ENCODE measurements around the gene CAPNS1. TPM values are rescaled to one million over a fixed set of nuclear protein-coding genes. Genes with fewer than 3 reads are reported as not detected.

Gene CAPNS1
- total RNA-seq, 2 experiments from 2014 or later: 167 to 177 TPM

DNA sequence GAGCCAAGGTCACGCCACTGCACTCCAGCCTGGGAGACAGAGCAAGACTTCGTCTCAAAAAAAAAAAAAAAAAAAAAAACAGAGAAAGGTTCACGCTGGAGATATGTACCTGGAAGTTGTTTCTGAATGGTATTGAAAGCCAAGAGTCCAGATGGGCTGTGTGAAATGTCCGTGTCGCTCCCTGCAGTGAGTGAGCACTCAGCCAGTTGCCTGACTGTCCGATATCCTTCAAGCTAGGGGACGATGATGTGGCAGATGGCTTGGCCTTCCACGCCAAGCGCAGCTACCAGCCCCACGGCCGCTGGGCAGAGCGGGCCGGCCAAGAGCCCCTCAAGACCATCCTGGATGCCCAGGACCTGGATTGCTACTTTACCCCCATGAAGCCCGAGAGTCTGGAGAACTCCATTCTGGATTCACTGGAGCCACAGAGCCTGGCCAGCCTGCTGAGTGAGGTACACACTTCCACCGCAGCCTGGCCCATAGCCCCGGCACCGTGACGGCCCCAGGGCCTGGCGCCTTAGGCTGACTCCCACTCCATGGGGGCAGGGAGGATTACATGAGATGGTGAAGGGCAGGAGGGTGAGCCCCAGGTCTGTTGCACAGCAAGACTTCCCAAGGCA is 40.6 kb upstream of the CAPNS1 start:
- POLR2A ChIA-PET: no interaction called here
- intact Hi-C loops (cut with DNase I, micrococcal nuclease): no loop called here
- H3K4me1 ChIP-seq (ENCODE audit: insufficient read depth, low read length): no peaks in the 10 kb centered on the region
- Mint-ChIP-seq H3K27me3 (no peaks in the 10 kb centered on the region), H3K9me3 (no peaks in the 10 kb centered on the region), H3K4me1 (ENCODE audit: low read depth) (no peaks in the 10 kb centered on the region), H3K4me3 (no peak overlapping the region), H3K27ac (no peak overlapping the region), H3K36me3 (ENCODE audit: low read depth) (no peaks in the 10 kb centered on the region)
- CTCF ChIA-PET: no interaction called here
- H3K27ac ChIP-seq (ENCODE audit: low read depth in 1 of 2, low read length in 2 of 2): no peak overlapping the region
- TF ChIP-seq, protein P1, sequence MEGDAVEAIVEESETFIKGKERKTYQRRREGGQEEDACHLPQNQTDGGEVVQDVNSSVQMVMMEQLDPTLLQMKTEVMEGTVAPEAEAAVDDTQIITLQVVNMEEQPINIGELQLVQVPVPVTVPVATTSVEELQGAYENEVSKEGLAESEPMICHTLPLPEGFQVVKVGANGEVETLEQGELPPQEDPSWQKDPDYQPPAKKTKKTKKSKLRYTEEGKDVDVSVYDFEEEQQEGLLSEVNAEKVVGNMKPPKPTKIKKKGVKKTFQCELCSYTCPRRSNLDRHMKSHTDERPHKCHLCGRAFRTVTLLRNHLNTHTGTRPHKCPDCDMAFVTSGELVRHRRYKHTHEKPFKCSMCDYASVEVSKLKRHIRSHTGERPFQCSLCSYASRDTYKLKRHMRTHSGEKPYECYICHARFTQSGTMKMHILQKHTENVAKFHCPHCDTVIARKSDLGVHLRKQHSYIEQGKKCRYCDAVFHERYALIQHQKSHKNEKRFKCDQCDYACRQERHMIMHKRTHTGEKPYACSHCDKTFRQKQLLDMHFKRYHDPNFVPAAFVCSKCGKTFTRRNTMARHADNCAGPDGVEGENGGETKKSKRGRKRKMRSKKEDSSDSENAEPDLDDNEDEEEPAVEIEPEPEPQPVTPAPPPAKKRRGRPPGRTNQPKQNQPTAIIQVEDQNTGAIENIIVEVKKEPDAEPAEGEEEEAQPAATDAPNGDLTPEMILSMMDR (IDR thresholded peaks at IDR 0.05): no peak
- H3K36me3 ChIP-seq (ENCODE audit: insufficient read depth, low read length): no peaks in the 10 kb centered on the region
- H3K27me3 ChIP-seq (ENCODE audit: control insufficient read depth in 1 of 2, insufficient read depth in 2 of 2, low read length in 2 of 2): no peaks in the 10 kb centered on the region
- H3K9me3 ChIP-seq (ENCODE audit: control insufficient read depth in 1 of 2, insufficient read depth in 1 of 2, low read length in 2 of 2): no peaks in the 10 kb centered on the region
- ATAC-seq (ENCODE audit: poor library complexity) (no peak), DNase-seq (no peak)
- H3K4me3 ChIP-seq (ENCODE audit: low read length): no peak overlapping the region

DNA sequence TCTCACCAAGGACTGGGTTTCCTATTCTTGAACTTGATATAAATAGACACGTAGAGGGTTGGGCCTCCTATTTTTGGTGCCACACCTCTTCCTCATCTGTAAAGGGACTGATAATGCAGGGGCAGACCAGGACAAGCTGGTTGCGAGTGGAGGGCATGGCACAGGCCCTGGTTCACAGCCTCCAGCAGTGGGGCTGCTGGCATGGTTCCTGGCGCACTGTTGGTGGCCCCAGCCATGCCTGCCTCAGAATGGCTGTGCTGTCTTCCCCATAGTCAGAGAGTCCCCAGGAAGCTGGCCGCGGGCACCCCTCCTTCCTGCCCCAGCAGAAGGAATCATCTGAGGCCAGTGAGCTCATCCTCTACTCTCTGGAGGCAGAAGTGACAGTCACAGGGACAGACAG is 39.4 kb upstream of the CAPNS1 start:
- TF ChIP-seq, protein P1 (IDR thresholded peaks at IDR 0.05): no peak
- ChIA-PET CTCF (no interaction called here), POLR2A (no interaction called here)
- H3K27me3 Mint-ChIP-seq: no peaks in the 10 kb centered on the region
- H3K27ac Mint-ChIP-seq: no peak overlapping the region
- intact Hi-C loops (cut with DNase I, micrococcal nuclease): no loop called here
- ATAC-seq (ENCODE audit: poor library complexity) (no peak), DNase-seq (no peak)
- H3K36me3 Mint-ChIP-seq (ENCODE audit: low read depth): no peaks in the 10 kb centered on the region
- H3K4me3 ChIP-seq (ENCODE audit: low read length): no peak overlapping the region
- no peak overlapping the region for H3K4me3 Mint-ChIP-seq
- H3K36me3 ChIP-seq (ENCODE audit: insufficient read depth, low read length): no peaks in the 10 kb centered on the region
- H3K4me1 ChIP-seq (ENCODE audit: insufficient read depth, low read length): no peaks in the 10 kb centered on the region
- no peaks in the 10 kb centered on the region for H3K9me3 Mint-ChIP-seq
- no peaks in the 10 kb centered on the region for H3K27me3 ChIP-seq (ENCODE audit: control insufficient read depth in 1 of 2, insufficient read depth in 2 of 2, low read length in 2 of 2)
- no peak overlapping the region for H3K27ac ChIP-seq (ENCODE audit: low read depth in 1 of 2, low read length in 2 of 2)
- no peaks in the 10 kb centered on the region for H3K9me3 ChIP-seq (ENCODE audit: control insufficient read depth in 1 of 2, insufficient read depth in 1 of 2, low read length in 2 of 2)
- no peaks in the 10 kb centered on the region for H3K4me1 Mint-ChIP-seq (ENCODE audit: low read depth)

DNA sequence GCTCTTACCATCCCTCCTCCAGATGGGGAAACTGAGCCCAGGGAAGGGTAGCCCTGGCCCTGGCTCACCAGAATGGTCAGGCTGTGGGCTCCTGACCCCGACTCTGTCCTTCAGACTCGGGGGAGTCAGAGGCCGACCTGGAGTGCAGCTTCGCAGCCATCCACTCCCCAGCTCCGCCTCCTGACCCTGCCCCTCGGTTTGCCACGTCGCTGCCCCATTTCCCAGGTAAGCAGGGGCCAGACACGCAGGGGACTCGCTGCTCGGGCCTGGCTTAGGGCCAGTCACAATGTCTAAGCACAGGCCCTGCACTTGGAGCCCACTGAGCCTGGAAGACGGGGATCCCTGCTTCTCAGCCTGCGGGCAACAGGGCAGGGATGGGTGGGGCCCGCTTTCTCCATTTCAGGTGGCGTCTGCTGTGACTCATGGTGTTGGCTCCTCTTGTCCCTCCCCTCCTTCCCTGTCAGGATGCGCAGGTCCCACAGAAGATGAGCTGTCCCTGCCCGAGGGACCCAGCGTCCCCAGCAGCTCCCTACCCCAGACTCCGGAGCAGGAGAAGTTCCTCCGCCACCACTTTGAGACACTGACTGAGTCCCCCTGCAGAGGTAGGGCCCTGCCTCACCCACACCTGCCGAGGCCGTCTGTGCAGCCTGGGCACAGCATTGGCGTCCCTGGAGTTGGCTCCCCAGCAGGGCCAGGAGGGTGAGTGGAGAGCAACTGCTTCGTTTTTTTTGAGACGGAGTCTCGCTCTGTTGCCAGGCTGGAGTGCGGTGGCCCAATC is 38.1 kb upstream of the CAPNS1 start:
- DNase-seq (no peak), ATAC-seq (ENCODE audit: poor library complexity) (no peak)
- no peak overlapping the region for H3K27ac Mint-ChIP-seq
- POLR2A ChIA-PET: no interaction called here
- H3K9me3 Mint-ChIP-seq: no peaks in the 10 kb centered on the region
- H3K27me3 Mint-ChIP-seq: no peaks in the 10 kb centered on the region
- H3K4me3 Mint-ChIP-seq: no peak overlapping the region
- CTCF ChIA-PET: no interaction called here
- Histone ChIP-seq H3K27ac (ENCODE audit: low read depth in 1 of 2, low read length in 2 of 2) (no peak overlapping the region), H3K27me3 (ENCODE audit: control insufficient read depth in 1 of 2, insufficient read depth in 2 of 2, low read length in 2 of 2) (no peaks in the 10 kb centered on the region), H3K9me3 (ENCODE audit: control insufficient read depth in 1 of 2, insufficient read depth in 1 of 2, low read length in 2 of 2) (no peaks in the 10 kb centered on the region), H3K4me3 (ENCODE audit: low read length) (no peak overlapping the region), H3K36me3 (ENCODE audit: insufficient read depth, low read length) (peaks cover 3% of the 10 kb centered on the region), H3K4me1 (ENCODE audit: insufficient read depth, low read length) (no peaks in the 10 kb centered on the region)
- intact Hi-C loops (cut with DNase I, micrococcal nuclease): no loop called here
- H3K4me1 Mint-ChIP-seq (ENCODE audit: low read depth): no peaks in the 10 kb centered on the region
- H3K36me3 Mint-ChIP-seq (ENCODE audit: low read depth): peaks cover 5% of the 10 kb centered on the region
- TF ChIP-seq, protein P1 (IDR thresholded peaks at IDR 0.05): no peak

All from CD4-positive, alpha-beta T cell (primary cell).